ENCODE measurements around the gene HDAC10. TPM values are rescaled to one million over a fixed set of nuclear protein-coding genes. Genes with fewer than 3 reads are reported as not detected.

HDAC10 gene
- total RNA-seq, 1 experiment from 2014 or later: 45.0 TPM

GRCh38 chr22:50219800-50220602 is 31.1 kb downstream of the HDAC10 start:
- H4K20me1 ChIP-seq (ENCODE audit: control insufficient read depth, insufficient read depth, insufficient read length): peaks cover 3% of the 10 kb centered on the region

More at GRCh38 chr22:50219800-50220602, 31.1 kb downstream of the HDAC10 start:
- H3K9ac ChIP-seq (ENCODE audit: extremely low read depth, insufficient read length, low read length): no peak overlapping the region
- peaks cover 5 to 9% of the 10 kb centered on the region in 2 experiments for H3K4me1 Mint-ChIP-seq
- no peak overlapping the region for H2BK20ac ChIP-seq (ENCODE audit: low read depth, low read length, poor library complexity, severe bottlenecking)
- H3K4me3 Mint-ChIP-seq: no peak overlapping the region
- peak overlapping the region in 1 of 3 experiments; percentile 81; a peak in 2 of 7 replicates for H3K27ac Mint-ChIP-seq
- no peaks in the 10 kb centered on the region for H3K4me1 ChIP-seq (ENCODE audit: insufficient read depth, low read length)
- TF ChIP-seq CTCF (conservative IDR thresholded peaks at IDR 0.05): no peak
- H2BK120ac ChIP-seq (ENCODE audit: low read depth, low read length, poor library complexity, severe bottlenecking): no peak overlapping the region
- H3K36me3 Mint-ChIP-seq (ENCODE audit: insufficient read depth in 1 of 3, low read depth in 3 of 3): peaks cover 22 to 81% (median 63%) of the 10 kb centered on the region in 3 experiments
- no peaks in the 10 kb centered on the region for H3K9me3 ChIP-seq (ENCODE audit: control insufficient read depth, low read depth, low read length)
- DNase-seq: no peak
- H3K4me2 ChIP-seq (ENCODE audit: insufficient read depth, insufficient read length, low read length): no peak overlapping the region
- H3K18ac ChIP-seq (ENCODE audit: insufficient read length, low read depth, low read length): no peak overlapping the region
- H3K23ac ChIP-seq (ENCODE audit: insufficient read length, low read depth, low read length): no peak overlapping the region
- H3K27me3 ChIP-seq (ENCODE audit: insufficient read depth, low read length): no peaks in the 10 kb centered on the region
- H3K27me3 Mint-ChIP-seq (ENCODE audit: low read depth): no peaks in the 10 kb centered on the region
- H3K23me2 ChIP-seq (ENCODE audit: insufficient read length, low read depth, low read length, poor library complexity, severe bottlenecking): no peaks in the 10 kb centered on the region
- no peak overlapping the region for H3K56ac ChIP-seq (ENCODE audit: insufficient read length, low read depth, low read length)
- H2AFZ ChIP-seq (ENCODE audit: low read length): no peak overlapping the region
- no peak overlapping the region for H4K5ac ChIP-seq (ENCODE audit: insufficient read length, low read depth, low read length)
- no CpG with 5 or more reads among the region's 25 CpGs for WGBS (ENCODE audit: extremely low coverage, insufficient read length, low lambda C conversion rate)
- no peak overlapping the region for H2BK15ac ChIP-seq (ENCODE audit: low read depth, low read length)
- H3K79me2 ChIP-seq (ENCODE audit: insufficient read depth, low read length): 0 out of 2 replicates have a peak, but pooled peaks cover under 1% of the 10 kb centered on the region
- H3T11ph ChIP-seq (ENCODE audit: low read length): no peak overlapping the region
- no peaks in the 10 kb centered on the region for H3K79me1 ChIP-seq (ENCODE audit: insufficient read depth, low read depth, low read length, poor library complexity, severe bottlenecking)
- no peak overlapping the region for H3K14ac ChIP-seq (ENCODE audit: insufficient read depth, low read length)
- no peak overlapping the region for H2BK5ac ChIP-seq (ENCODE audit: insufficient read length, low read length)
- H4K91ac ChIP-seq (ENCODE audit: insufficient read length, low read depth, low read length): no peak overlapping the region
- H2BK12ac ChIP-seq (ENCODE audit: insufficient read length, low read depth, low read length): no peak overlapping the region
- no peak overlapping the region for H3K4ac ChIP-seq (ENCODE audit: low read depth, low read length)
- no peaks in the 10 kb centered on the region for H3K9me3 Mint-ChIP-seq
- no peak overlapping the region for H3K27ac ChIP-seq (ENCODE audit: insufficient read length, low read depth, low read length)
- H4K8ac ChIP-seq (replicated peaks; ENCODE audit: insufficient read length, low read depth, low read length): no peak overlapping the region
- no peak overlapping the region for H2AK5ac ChIP-seq (ENCODE audit: insufficient read length, low read length)

Measured in H9 (cell line).